HG02763 (cell line): ENCODE measurements around the gene RASA3.

Source experiments
- ATAC-seq: cut with Tn5 transposase; IDR thresholded peaks from one replicate; pipeline ENCODE4 v1.9.1; 2021; ENCODE audit warnings: mild to moderate bottlenecking, moderate library complexity; ENCODE audit not compliant: unreplicated experiment

Gene RASA3

DNA sequence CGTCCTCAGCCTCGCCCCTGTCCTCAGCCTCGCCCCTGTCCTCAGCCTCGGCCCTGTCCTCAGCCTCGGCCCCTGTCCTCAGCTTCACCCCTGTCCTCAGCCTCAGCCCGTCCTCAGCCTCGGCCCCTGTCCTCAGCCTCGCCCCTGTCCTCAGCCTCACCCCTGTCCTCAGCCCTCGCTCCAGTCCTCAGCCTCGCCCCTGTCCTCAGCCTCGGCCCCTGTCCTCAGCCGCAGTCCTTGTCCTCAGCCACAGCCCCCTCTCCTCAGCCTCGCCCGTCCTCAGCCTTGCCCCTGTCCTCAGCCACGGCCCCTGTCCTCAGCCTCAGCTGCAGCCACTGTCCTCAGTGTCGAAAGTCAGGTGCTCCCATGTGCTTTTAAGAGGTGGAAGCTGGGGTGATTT lies 169.0 kb downstream of the RASA3 start:
- ATAC-seq = no peak

DNA sequence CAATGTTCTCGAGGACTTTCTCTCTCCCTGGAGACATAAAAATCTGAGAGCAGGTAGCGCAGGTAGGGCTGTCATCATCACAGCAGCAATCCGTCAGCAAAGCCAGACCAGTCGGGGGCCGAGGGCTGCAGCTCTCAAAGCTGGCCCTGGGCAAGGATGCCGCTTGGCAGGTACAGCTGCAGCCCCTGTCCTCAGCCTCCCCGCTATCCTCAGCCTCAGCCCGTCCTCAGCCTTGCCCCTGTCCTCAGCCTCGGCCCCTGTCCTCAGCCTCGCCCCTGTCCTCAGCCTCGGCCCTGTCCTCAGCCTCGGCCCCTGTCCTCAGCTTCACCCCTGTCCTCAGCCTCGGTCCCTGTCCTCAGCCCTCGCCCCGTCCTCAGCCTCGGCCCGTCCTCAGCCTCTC lies 169.4 kb downstream of the RASA3 start:
- no peak for ATAC-seq

DNA sequence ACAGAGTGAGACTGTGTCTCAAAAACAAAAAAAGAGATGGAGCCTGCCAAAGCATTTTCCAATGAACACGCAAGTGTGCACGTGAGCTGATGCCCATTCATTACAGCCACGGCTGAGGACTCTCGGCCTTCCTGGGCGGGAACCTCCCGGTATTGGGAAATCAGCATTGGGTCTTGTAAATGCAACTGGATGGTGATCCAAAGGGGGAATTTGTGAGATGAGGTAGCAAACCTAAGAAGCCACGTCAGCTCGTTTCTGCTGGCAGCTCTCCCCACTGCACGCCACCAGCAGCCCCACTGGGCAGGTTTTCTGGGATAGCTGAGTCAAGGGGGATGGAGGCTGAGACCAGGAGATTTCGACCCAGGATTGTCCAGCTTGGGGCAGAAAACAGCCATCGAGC lies 170.0 kb downstream of the RASA3 start:
- no peak for ATAC-seq

DNA sequence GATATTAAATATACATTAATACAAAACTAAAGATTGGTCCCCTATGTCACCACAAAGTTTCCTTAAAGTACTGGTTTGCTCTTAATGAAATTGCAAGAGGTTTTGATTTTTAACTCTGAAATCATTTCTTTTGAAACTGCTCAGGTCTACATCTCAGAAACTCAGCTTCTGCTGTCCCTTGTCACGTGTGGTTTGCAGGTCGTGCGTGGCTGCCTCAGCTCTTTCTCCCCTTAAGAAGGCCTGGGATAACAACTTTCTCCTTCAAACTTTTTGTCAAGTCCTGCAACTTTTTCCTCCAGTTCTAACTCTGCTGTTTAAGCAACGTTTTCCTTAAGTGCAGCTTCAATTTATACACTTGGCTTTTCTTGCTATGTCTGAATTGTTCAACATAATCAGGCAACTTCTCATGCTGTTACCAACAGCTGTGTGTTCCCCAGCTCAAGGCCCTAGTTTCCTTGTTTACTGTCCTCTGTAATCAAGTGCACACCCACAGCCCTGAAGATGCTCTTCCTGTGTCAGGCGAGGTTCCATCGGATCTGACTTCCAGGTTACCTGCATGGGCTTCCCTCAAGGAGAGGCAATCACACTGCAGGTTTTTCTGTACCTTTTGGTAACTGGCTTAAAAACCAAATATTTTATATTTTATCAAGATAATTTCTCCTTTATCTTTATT lies 172.0 kb downstream of the RASA3 start:
- ATAC-seq = no peak

DNA sequence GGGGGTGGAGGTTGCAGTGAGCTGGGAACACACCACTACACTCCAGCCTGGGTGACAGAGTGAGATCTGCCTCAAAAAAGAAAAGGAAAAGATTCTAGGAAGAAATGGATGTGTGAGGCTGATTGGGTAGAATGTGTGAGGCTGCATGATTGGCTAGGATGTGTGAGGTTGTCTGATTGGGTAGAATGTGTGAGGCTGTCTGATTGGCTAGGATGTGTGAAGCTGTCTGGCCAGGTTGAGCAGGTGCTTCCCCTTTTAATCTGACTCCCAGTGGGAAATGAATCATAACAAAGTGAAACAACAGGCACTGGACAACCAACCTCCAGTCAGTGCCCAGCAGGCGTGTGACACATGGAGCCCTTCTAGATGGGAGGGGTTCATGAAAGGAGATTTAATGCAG lies 173.2 kb downstream of the RASA3 start:
- ATAC-seq = no peak

DNA sequence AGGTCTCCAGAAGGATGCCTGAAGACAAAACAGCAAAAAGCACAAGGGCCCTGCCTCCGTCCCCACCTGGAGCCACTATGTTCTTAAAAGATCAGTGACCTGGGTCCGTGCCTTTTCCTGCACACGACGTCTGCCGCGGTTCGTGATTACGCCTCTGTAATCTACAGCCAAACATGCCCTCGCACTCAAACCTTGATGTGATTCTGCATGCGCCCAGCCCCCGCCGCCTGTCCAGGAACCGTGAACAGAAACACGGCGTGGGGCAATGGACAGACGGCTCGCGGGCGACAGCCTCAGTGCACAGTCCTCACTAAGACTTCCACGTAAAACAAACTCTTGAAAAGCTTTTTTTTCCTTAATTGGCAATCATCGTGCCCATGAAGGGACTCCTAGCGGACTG lies 174.1 kb downstream of the RASA3 start:
- no peak for ATAC-seq

DNA sequence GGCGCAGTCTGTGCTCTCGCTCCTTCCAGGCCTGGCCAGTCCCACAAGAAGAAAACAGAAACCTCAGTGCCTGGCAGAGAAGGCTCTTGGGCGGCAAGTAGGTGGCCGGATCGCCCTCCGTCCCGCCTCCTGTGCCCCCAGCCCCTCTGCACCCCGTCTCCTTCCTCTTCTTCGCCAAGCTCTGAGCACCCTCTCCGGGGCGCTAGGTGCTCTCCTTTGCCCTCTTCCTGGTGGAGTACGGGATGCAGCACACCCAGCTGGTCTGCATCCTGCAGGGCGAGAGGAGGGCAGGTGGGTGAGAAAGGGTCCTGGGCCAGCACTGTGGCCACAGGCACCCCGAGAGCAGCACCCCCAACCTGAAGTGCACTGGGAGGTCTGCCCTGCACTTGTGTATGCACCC lies 175.9 kb downstream of the RASA3 start:
- no peak for ATAC-seq

DNA sequence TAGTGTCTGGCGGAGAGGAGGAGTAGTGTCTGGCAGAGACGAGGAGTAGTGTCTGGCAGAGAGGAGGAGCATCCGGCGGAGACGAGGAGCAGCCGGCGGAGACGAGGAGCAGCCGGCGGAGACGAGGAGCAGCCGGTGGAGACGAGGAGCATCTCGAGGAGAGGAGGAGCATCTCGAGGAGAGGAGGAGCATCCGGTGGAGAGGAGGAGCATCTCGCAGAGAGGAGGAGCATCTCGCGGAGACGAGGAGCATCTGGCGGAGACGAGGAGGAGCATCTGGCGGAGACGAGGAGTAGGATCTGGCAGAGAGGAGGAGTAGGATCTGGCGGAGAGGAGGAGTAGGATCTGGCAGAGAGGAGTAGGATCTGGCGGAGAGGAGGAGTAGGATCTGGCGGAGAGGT lies 176.7 kb downstream of the RASA3 start:
- no peak for ATAC-seq

DNA sequence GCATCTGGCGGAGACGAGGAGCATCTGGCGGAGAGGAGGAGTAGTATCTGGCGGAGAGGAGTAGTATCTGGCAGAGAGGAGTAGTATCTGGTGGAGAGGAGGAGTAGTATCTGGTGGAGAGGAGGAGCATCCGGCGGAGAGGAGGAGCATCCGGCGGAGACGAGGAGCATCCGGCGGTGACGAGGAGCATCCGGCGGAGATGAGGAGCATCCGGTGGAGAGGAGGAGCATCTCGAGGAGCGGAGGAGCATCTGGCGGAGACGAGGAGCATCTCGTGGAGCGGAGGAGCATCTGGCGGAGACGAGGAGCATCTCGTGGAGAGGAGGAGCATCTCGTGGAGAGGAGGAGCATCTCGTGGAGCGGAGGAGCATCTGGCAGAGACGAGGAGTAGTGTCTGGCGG lies 177.2 kb downstream of the RASA3 start:
- ATAC-seq = no peak

DNA sequence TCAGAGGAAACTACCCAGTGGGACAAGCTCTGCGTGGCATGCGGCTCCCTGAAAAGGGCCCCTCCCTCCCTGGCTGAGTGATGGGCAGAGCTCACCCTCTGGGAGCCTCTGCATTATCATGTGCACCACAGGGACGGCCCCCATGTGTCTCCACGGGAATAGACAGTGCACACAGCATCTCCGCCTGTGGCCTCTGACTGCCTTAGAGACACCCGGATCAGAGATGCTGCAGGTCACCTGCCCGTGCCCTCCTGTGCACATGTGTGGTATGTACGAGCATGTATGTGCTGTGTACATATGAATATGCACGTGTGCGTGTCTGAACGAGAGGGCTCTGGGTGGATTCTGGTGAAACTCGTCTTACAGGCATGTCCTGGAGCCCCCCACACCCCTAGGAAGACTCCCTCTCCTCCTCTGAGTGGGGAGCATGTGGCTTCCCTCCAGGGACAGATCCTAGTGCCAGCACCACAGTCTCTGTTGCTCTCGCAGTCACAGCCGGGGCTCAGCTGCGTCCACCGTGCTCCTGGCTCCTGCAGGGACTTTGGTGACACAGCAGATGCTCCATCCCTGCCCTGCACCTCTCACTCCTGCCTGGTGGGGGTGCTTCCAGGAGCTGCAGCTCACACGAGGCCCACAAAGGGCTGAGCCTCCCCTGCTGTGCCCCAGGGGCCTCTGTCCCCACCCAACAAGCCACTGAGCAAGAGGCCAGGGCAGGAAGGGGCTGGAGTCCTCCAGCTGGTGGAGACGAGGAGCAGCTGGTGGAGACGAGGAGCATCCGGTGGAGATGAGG lies 178.2 kb downstream of the RASA3 start:
- no peak for ATAC-seq

DNA sequence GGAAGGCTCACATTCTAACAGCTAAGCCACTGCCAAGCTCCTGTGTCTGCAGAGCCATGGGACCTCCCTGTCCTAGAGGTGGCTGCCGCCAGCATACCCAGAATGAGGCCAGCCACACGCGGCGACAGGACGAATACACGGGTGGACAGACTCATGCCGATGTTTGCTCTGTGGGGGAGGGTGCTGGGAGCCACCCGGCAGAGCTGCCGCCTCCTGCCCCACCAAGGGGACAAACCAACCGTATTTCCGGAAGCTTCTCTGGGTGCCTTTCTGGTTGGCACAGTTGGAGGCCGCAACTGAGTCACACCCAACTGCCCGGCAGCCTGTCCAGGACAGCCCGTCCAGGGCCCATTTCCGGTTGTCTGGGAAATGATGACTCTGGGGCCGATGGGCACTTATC lies 178.9 kb downstream of the RASA3 start:
- no peak for ATAC-seq

DNA sequence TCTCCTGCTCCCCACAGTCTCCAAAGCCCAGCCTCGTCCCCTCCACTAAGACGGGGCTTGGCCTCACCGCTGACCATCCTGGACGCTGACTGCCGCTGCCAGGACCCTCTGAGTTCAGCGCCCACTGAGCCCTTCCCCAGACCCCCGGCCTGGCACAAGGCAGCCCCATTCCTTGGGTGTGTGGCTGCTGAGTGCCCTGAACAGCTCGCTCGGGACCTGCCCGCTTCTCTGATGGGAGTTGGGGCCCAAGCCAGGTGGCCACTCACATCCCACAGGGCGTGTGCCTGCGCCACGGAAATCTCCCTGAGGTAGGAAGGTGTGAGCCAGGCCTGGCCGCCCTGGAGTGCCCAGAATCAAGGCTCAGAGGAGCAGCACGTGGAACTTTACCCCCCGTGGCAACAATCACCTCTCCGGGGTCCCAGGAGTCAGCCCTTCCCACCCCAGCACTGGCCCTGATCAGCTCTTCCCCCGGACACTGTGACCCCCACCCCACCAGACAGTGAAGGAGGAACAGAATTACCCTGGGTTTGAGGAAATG lies 179.4 kb downstream of the RASA3 start:
- ATAC-seq = no peak

DNA sequence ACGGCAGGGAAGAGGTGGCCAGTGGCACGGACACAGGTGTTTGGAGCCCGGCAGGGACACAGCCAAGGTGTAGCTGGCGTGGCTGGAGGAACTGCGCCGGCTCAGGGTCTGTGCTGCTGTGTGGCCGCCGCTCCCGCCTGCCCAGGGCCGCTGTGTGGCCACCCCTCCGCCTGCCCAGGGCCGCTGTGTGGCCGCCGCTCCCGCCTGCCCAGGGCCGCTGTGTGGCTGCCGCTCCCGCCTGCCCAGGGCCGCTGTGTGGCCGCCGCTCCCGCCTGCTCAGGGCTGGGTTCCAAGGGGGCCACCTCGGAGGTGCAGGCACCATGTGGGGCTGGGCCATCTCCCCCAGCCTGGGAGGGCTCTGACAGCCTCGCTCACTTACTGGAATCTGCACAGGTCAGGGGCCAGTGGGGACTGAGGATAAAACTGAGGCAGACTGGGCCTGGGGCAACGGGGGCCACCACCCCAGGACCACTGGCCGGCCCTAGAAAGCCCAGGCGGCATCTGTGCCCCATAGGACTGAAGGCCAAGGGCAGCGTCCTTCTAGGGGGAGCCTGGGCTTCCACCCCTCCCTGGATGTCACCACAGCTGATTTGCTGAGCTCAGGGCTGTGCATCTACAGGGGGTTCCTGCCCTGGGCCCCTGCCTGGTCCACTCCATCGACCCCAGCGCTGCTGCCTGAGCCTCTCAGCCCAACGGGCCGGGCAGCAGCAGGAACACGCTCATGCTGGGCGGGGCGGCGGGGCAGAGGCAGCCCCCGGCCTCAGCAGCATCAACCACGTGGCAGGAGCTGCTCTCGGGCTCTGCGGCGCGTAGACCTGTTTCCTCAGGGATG lies 180.1 kb downstream of the RASA3 start:
- no peak for ATAC-seq

DNA sequence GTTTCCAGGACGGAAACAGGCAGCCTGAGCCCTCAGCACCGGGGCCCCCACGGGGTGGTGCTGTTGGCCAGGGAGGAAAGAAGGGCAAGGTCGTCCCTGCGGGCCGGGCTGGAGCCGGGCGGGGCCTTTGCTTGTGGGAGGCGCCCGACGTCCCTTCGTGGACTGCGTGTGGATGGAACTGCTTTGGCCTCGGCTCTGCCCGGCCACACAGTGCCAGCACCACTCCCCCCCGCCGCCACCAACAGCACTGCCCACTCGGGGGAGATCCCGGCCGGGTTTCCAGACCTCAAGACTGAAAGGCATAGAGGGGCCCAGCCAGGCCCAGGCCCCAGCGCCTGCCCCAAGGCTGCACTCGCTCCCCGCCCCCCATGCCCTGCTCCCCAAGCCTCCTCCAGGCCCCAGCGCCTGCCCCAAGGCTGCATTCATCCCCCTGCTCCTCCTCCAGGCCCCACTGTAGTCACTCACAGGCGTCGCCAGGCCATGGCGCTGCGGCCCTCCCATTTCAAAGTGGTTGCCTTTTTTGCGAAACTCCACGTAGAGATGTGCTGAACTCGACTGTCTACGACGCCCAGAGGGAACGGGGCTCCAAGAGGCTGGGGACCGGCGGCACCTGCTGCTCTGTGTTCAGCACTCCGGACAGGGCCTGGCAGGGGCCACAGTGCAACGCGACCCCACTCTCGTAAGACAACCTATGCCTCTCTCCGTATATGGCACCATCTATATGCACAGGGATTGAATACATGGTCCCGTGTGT lies 181.0 kb downstream of the RASA3 start:
- peak; percentile 49 for ATAC-seq

DNA sequence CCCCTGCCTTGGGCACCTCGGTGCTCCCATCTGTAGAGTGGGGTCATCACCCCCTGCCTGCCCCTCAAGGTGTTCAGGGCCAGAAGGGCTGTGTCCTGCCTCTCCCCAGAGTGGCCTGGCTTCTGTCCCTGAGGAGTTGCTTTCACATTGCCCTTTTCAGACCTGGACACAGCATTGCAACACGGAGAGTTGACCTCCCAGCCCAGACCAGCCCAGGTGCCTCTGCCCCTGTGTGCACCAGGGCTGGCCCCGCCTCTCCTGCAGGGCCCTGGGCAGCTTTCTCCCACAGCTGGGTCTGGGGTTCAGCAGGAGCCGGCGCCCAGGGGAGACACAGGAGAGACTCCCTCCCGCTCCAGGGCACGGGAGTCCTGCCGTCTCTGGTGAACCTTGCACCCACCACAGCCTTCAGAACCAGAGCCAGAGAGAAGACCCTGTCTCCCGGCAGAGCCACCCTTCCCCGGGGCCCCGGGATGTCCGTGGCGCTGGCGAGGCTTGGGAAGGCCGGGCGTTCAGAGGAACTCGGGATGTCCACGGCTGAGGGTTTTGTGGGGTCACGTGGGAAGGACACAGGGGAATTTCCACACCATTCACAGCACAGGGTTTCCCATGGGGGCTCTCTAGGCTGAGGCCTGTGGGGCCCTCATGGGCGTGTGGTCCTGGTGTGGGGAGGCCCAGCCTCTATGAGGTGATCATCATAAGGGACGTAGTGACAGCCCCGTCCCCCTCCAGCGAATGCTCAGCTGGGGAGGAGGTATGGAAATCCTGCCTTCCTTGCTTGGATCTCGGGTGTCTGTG lies 181.8 kb downstream of the RASA3 start:
- ATAC-seq = peak; percentile 6

DNA sequence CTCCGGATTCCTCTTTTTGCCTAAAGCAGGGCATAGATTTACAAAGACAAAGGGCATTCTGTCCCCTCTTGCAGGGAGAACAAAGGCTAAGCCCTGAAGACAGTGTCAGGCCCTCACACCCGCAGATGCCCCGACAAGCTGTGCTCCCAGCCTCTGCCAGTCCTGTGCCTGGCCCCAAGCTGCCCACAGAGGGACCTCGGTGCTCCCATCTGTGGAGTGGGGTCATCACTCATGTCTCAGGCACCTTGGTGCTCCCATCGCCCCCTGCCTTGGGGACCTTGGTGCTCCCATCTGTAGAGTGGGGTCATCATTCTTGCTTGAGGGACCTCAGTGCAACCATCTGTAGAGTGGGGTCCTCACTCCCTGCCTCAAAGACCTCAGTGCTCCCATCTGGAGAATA lies 182.9 kb downstream of the RASA3 start:
- no peak for ATAC-seq

DNA sequence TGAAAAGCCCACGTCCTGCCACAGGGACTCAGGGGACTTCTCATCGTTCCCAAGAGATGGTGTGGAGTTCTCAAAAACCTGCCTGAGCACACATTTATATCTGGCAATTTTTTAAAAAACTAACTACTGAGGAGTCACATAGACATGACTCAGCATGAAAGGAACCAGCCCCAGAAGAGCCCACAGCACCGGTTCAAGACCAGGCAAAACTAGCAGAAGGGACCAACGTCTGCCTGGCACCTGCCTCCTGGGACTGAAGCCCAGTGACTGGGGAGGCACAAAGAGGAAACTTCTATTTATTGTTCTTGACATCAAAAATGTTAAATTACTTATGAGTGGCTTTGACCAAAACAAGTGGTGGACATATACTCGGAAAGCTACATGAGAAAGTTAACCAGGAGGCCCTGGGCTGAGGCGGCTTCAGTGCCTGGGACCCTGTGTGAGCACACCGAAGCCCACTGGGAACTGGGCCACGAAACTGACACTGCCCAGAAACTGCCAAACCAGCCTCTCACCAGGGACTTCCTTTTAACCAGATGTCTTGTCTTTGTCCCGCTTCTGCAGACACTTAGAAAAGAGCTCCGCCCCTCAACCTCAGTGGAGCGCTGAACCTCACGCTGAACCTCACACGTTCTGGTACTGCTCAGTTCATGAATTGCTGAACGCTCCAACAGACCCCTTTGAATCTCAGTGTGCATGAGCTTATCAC lies 184.2 kb downstream of the RASA3 start:
- ATAC-seq = no peak

DNA sequence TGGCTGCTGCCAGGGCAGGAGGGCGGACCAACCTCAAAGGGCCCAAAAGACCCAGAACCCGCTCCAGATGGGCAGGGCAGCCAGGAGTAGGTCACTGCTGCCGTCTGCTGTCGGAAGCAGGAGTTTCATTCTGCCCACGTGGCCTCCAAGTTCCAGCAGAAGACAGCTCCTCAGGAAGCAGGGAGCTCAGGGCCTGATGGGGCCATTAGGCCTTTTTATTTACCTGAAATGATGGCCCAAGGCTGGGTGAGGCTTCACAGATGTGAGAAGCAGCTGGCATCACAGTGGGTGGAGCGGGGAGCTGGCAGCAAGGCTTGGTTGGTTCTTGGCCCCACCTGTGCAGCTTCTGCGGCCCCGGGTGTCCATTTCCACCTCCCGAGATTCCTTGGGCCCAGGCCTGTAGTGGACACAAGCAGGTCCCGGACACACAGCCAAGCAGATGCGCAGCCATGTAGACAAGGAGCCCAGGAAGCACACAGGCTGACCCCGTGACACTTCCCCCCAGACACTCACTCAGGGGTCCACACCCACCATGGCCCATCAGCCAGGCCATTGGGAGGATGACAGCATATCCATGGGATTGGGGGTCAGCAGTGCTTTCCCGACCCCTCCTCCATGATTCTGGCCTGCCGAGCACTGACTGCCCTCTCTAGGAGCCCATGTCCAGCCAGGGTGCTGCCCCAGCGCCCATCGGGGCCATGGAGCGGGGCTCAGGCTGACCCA lies 185.0 kb downstream of the RASA3 start:
- ATAC-seq = no peak
